GM12878 (cell line): Measurements from ENCODE around the gene MAGI1. TPM values are rescaled to one million over a fixed set of nuclear protein-coding genes. Genes with fewer than 3 reads are reported as not detected.

Experiments
- ATAC-seq: fragments of 200-7000 bp; cut with Tn5 transposase; 3 replicates; pipeline ENCODE4 v1.9.1; 2020; ENCODE audit warnings: mild to moderate bottlenecking, moderate library complexity
- BruUV-seq: library from RNA; stranded (reverse); fragments of 400-500 nt; replicated peaks from 2 replicates; lab custom pipeline; 2021; lab: Mats Ljungman, UMichigan
- CTCF ChIA-PET: fragments of 300-600 bp; sonication (Branson Sonifier 250); formaldehyde crosslinking; extraction: SDS; loops from one replicate; lab custom pipeline; 2021; ENCODE audit warnings: inconsistent platforms; lab: Yijun Ruan, JAX
- POLR2A ChIA-PET: fragments of 350-600 bp; formaldehyde crosslinking; extraction: SDS; loops from one replicate; lab custom pipeline; 2021; ENCODE audit warnings: inconsistent platforms; lab: Charles Lee
- RAD21 ChIA-PET: fragments of 300-600 bp; sonication (Branson Sonifier 250); formaldehyde crosslinking; loops from one replicate; lab custom pipeline; 2023; ENCODE audit warnings: antibody characterized with exemption; ENCODE audit not compliant: unreplicated experiment; lab: Charles Lee
- SMC1A ChIA-PET: fragments of 300-600 bp; sonication (Branson Sonifier 250); formaldehyde crosslinking; loops from one replicate; lab custom pipeline; 2023; ENCODE audit not compliant: unreplicated experiment, uncharacterized antibody; lab: Charles Lee
- DNase-seq: peaks from one replicate; pipeline ENCODE4 v3.0.0-alpha.2; 2011; ENCODE audit warnings: low read depth, low spot score
- FAIRE-seq: peaks from 3 replicates; lab custom pipeline; 2011; peaks lifted over from hg19 to GRCh38; lab: Jason Lieb, UNC
- H2AFZ ChIP-seq: 2 replicates; pipeline ENCODE4 v1.6.0; 2011; ENCODE audit warnings: low read depth, low read length, control low read depth; ENCODE audit not compliant: control insufficient read depth
- H3K27ac ChIP-seq: 2 replicates; pipeline ENCODE4 v1.5.1; 2011; ENCODE audit warnings: control low read depth; ENCODE audit not compliant: control insufficient read depth, insufficient read depth
- H3K27me3 ChIP-seq, 2 experiments: replicated peaks in 1 of 2; 2 replicates each; pipeline versions ENCODE4 v1.6.0 to v1.6.1; 2011; ENCODE audit warnings: low read length in 1 of 2; ENCODE audit not compliant: control insufficient read depth in 2 of 2, insufficient read depth in 2 of 2
- H3K36me3 ChIP-seq, 2 experiments: 2 replicates each; pipeline ENCODE4 v1.5.1; 2011; ENCODE audit warnings: low read length in 1 of 2; ENCODE audit not compliant: control insufficient read depth in 2 of 2, insufficient read depth in 2 of 2
- H3K4me1 ChIP-seq: 2 replicates; pipeline ENCODE4 v1.6.1; 2011; ENCODE audit warnings: mild to moderate bottlenecking, low read length, moderate library complexity, mixed read lengths; ENCODE audit not compliant: control insufficient read depth, insufficient read depth
- H3K4me2 ChIP-seq: 2 replicates; pipeline ENCODE4 v1.6.0; 2011; ENCODE audit warnings: control low read depth; ENCODE audit not compliant: control insufficient read depth, insufficient read depth
- H3K4me3 ChIP-seq: fragments of 200-600 bp; sonication (generic); 2 replicates; pipeline ENCODE4 v1.5.1; 2016
- H3K79me2 ChIP-seq: 2 replicates; pipeline ENCODE4 v1.6.0; 2011; ENCODE audit warnings: low read length; ENCODE audit not compliant: control insufficient read depth, insufficient read depth
- H3K9ac ChIP-seq: 2 replicates; pipeline ENCODE4 v1.8.0; 2011; ENCODE audit warnings: low read length, control low read depth, mixed read lengths; ENCODE audit not compliant: control insufficient read depth, insufficient read depth
- H3K9me3 ChIP-seq: replicated peaks from 3 replicates; pipeline ENCODE4 v1.5.1; 2011; ENCODE audit warnings: mild to moderate bottlenecking, low read length; ENCODE audit not compliant: control insufficient read depth, insufficient read depth
- H4K20me1 ChIP-seq: 2 replicates; pipeline ENCODE4 v1.6.0; 2011; ENCODE audit not compliant: control insufficient read depth, insufficient read depth
- CHD1 ChIP-seq: IDR thresholded peaks from 2 replicates; pipeline ENCODE4 v1.6.1; 2012; ENCODE audit warnings: low read depth, low read length, improper control_type of control experiment
- RAD21 ChIP-seq: IDR thresholded peaks from 2 replicates; pipeline ENCODE4 v1.6.1; 2011; ENCODE audit warnings: mild to moderate bottlenecking, low read depth, low read length, moderate library complexity; ENCODE audit not compliant: insufficient read depth
- STAT1 ChIP-seq: fragments of 450-650 bp; conservative IDR thresholded peaks from 2 replicates; pipeline ENCODE4 v1.6.1; 2014; ENCODE audit warnings: antibody characterized with exemption, mild to moderate bottlenecking
- WGBS: methylation state at CpG from one replicate; pipeline ENCODE4 v1.1.6; 2016; ENCODE audit warnings: low lambda C conversion rate; ENCODE audit not compliant: insufficient replicate concordance, insufficient coverage; ENCODE audit errors: missing lambda C conversion rate; 5-methylcytosine and 5-hydroxymethylcytosine counted together
- in situ Hi-C: fragments of 300-500 bp; cut with MboI; formaldehyde crosslinking; loops from 9 replicates; pipeline ENCODE4 v1.14.3; 2018; ENCODE audit warnings: mixed read lengths
- intact Hi-C: fragments of 100-400 bp; cut with micrococcal nuclease; formaldehyde crosslinking; loops from one replicate; pipeline ENCODE4 v1.14.2; 2022; ENCODE audit not compliant: unreplicated experiment
- polyA plus RNA-seq, 11 experiments: library from polyadenylated mRNA; depleted of rRNA in 4 of 11; unstranded in 6 of 11; stranded (reverse) in 5 of 11; fragments of >200 nt; fragmentation: Nextera tagmentation in 4 of 11; fragmentation: Illumina TruSeq in 1 of 11; extraction: Ambion mirVana in 4 of 11; extraction: Trizol in 1 of 11; gene quantifications; 1 replicate in 1 of 11; 2 replicates in 10 of 11; pipeline versions ENCODE4 v1.2.1 to v1.2.3, GENCODE V29; 2011 to 2016; ENCODE audit warnings: inconsistent platforms in 2 of 11, missing spikeins in 2 of 11, low read depth in 1 of 11
- total RNA-seq, 4 experiments: library from RNA; depleted of rRNA in 3 of 4; stranded (reverse); fragments of >200 nt in 3 of 4; fragmentation: Illumina TruSeq in 1 of 4; extraction: Trizol in 1 of 4; gene quantifications; 2 replicates each; pipeline versions ENCODE4 v1.2.1 to v1.2.3, GENCODE V29; 2013 to 2021

The MAGI1 gene
- total and polyA plus RNA-seq, 10 of the 15 experiments (the other 5 are each of a cell fraction or from before 2014, with no cell fraction given) = 0.02 to 3.3 (median 0.29) TPM; not detected in 1

GRCh38 chr3:65844370-65844769 is 194.3 kb downstream of the MAGI1 start:
- intact Hi-C loops (no loop called here), in situ Hi-C loops (no loop called here)
- no peak overlapping the region for H3K4me2 ChIP-seq
- H3K79me2 ChIP-seq = no peaks in the 10 kb centered on the region
- ChIA-PET RAD21 (no interaction called here), SMC1A (interaction anchor here (0.6 kb wide), 1 partner anchor 27 kb away, joined by 4 read pairs; no protein-coding TSS in a partner anchor), POLR2A (no interaction called here), CTCF (no interaction called here)
- no TSS peak for BruUV-seq
- ATAC-seq (no peak), DNase-seq (no peak), FAIRE-seq (no peak)
- H3K9me3 ChIP-seq = no peaks in the 10 kb centered on the region
- no peak overlapping the region for H2AFZ ChIP-seq
- TF ChIP-seq CHD1 = no peak
- H4K20me1 ChIP-seq = no peaks in the 10 kb centered on the region
- H3K4me1 ChIP-seq = peaks cover 7% of the 10 kb centered on the region; the same call in 1 of the 2 replicates
- no peak overlapping the region for H3K9ac ChIP-seq
- no peak overlapping the region for H3K27ac ChIP-seq
- no peak overlapping the region for H3K4me3 ChIP-seq
- WGBS = 43% methylated on average over 2 of the region's 2 CpGs
- H3K27me3 ChIP-seq = no peaks in the 10 kb centered on the region
- H3K36me3 ChIP-seq = no peaks in the 10 kb centered on the region

- DNase-seq (no peak), FAIRE-seq (no peak), ATAC-seq (no peak)
- POLR2A ChIA-PET = no interaction called here
- intact Hi-C loops = no loop called here
- in situ Hi-C loops = no loop called here
- no peak overlapping the region for H3K4me3 ChIP-seq
- BruUV-seq = no TSS peak
- SMC1A ChIA-PET = no interaction called here
- H3K4me1 ChIP-seq = peaks cover 7% of the 10 kb centered on the region; the same call in 1 of the 2 replicates
- TF ChIP-seq STAT1 (no peak), RAD21 (no peak)
- H3K79me2 ChIP-seq = no peaks in the 10 kb centered on the region
- H3K27me3 ChIP-seq = no peaks in the 10 kb centered on the region
- RAD21 ChIA-PET = no interaction called here
- no peak overlapping the region for H3K4me2 ChIP-seq
- CTCF ChIA-PET = no interaction called here
- no peak overlapping the region for H3K27ac ChIP-seq
- no peaks in the 10 kb centered on the region for H3K36me3 ChIP-seq
- H3K9me3 ChIP-seq = no peaks in the 10 kb centered on the region
- H2AFZ ChIP-seq = no peak overlapping the region
- H3K9ac ChIP-seq = no peak overlapping the region
- no peaks in the 10 kb centered on the region for H4K20me1 ChIP-seq
- WGBS = 0% methylated on average over 1 of the region's 1 CpG
These were observed 195.0 kb downstream of the MAGI1 start for GRCh38 chr3:65843732-65844131.
